SK-N-SH treated with all-trans-retinoic acid at 6 μM for 48 hours (cell line): Measurements from ENCODE around the gene SLC40A1.

Experiments
- ATAC-seq: fragments of 200-7000 bp; cut with Tn5 transposase; 3 replicates; pipeline ENCODE4 v1.9.1; 2020; ENCODE audit warnings: mild to moderate bottlenecking, moderate library complexity
- ARNTL ChIP-seq: fragments of 450-650 bp; formaldehyde crosslinking; IDR thresholded peaks from 2 replicates; pipeline ENCODE4 v1.5.0; 2020; ENCODE audit warnings: low read depth, mild to moderate bottlenecking, moderate library complexity, borderline replicate concordance
- BACH2 ChIP-seq: fragments of 250-450 bp; sonication (Bioruptor Pico); IDR thresholded peaks from 2 replicates; pipeline ENCODE4 v1.9.0; 2021; ENCODE audit warnings: mild to moderate bottlenecking, borderline replicate concordance
- CSDC2 ChIP-seq: fragments of 250-450 bp; sonication (Bioruptor Pico); IDR thresholded peaks from 2 replicates; pipeline ENCODE4 v1.5.0; 2020; ENCODE audit warnings: mild to moderate bottlenecking, moderate library complexity
- ESRRG ChIP-seq: fragments of 250-450 bp; sonication (Bioruptor Pico); IDR thresholded peaks from 2 replicates; pipeline ENCODE4 v1.6.1; 2021; ENCODE audit warnings: mild to moderate bottlenecking
- GLIS3 ChIP-seq: fragments of 250-450 bp; sonication (Bioruptor Pico); IDR thresholded peaks from 2 replicates; pipeline ENCODE4 v1.5.0; 2020; ENCODE audit warnings: mild to moderate bottlenecking, moderate library complexity
- ISL1 ChIP-seq: fragments of 250-450 bp; sonication (Bioruptor Pico); IDR thresholded peaks from 2 replicates; pipeline ENCODE4 v2.1.2; 2022; ENCODE audit warnings: mild to moderate bottlenecking, moderate library complexity
- PATZ1 ChIP-seq: fragments of 250-450 bp; sonication (Bioruptor Pico); IDR thresholded peaks from 2 replicates; pipeline ENCODE4 v1.8.0; 2020; ENCODE audit warnings: mild to moderate bottlenecking, moderate library complexity, borderline replicate concordance
- PPARA ChIP-seq: fragments of 250-450 bp; sonication (Bioruptor Pico); IDR thresholded peaks from 2 replicates; pipeline ENCODE4 v1.5.0; 2020; ENCODE audit warnings: mild to moderate bottlenecking, borderline replicate concordance
- RARB ChIP-seq: fragments of 250-450 bp; sonication (Bioruptor Pico); IDR thresholded peaks from 2 replicates; pipeline ENCODE4 v1.8.0; 2021; ENCODE audit warnings: mild to moderate bottlenecking, moderate library complexity
- SNAI2 ChIP-seq: fragments of 250-450 bp; sonication (Bioruptor Pico); IDR thresholded peaks from 2 replicates; pipeline ENCODE4 v1.5.0; 2020; ENCODE audit warnings: mild to moderate bottlenecking, moderate library complexity
- TOX ChIP-seq: fragments of 250-450 bp; sonication (Bioruptor Pico); IDR thresholded peaks from 2 replicates; pipeline ENCODE4 v1.8.0; 2021; ENCODE audit warnings: mild to moderate bottlenecking, moderate library complexity, borderline replicate concordance
- ZC3H10 ChIP-seq: fragments of 250-450 bp; sonication (Bioruptor Pico); IDR thresholded peaks from 2 replicates; pipeline ENCODE4 v1.5.1; 2021; ENCODE audit warnings: mild to moderate bottlenecking, moderate library complexity
- ZFP3 ChIP-seq: fragments of 250-450 bp; sonication (Bioruptor Pico); IDR thresholded peaks from 2 replicates; pipeline ENCODE4 v1.5.0; 2020; ENCODE audit warnings: mild to moderate bottlenecking, moderate library complexity
- ZFP30 ChIP-seq: fragments of 450-650 bp; formaldehyde crosslinking; IDR thresholded peaks from 2 replicates; pipeline ENCODE4 v1.5.0; 2022; ENCODE audit warnings: mild to moderate bottlenecking, moderate library complexity
- ZNF565 ChIP-seq: fragments of 450-650 bp; formaldehyde crosslinking; conservative IDR thresholded peaks from 2 replicates; pipeline ENCODE4 v1.5.0; 2020; ENCODE audit warnings: low read depth, mild to moderate bottlenecking, moderate library complexity
- ZNF70 ChIP-seq: fragments of 450-650 bp; formaldehyde crosslinking; IDR thresholded peaks from 2 replicates; pipeline ENCODE4 v1.5.0; 2020; ENCODE audit warnings: mild to moderate bottlenecking, moderate library complexity
- ZNF8 ChIP-seq: fragments of 450-650 bp; formaldehyde crosslinking; IDR thresholded peaks from 2 replicates; pipeline ENCODE4 v1.5.0; 2020; ENCODE audit warnings: mild to moderate bottlenecking, moderate library complexity
- TF ChIP-seq, protein P1 (sequence below): fragments of 250-450 bp; sonication (Bioruptor Pico); IDR thresholded peaks from 2 replicates; pipeline ENCODE4 v1.5.0; 2020; ENCODE audit warnings: mild to moderate bottlenecking, moderate library complexity
- TF ChIP-seq, protein P2 (sequence below): fragments of 250-450 bp; sonication (Bioruptor Pico); IDR thresholded peaks from 2 replicates; pipeline ENCODE4 v1.5.1; 2020; ENCODE audit warnings: low read depth, mild to moderate bottlenecking, moderate library complexity
- TF ChIP-seq, protein P3 (sequence below): fragments of 250-450 bp; sonication (Bioruptor Pico); IDR thresholded peaks from 2 replicates; pipeline ENCODE4 v1.8.0; 2021; ENCODE audit warnings: low read depth, mild to moderate bottlenecking, moderate library complexity, borderline replicate concordance

SLC40A1 gene

DNA sequence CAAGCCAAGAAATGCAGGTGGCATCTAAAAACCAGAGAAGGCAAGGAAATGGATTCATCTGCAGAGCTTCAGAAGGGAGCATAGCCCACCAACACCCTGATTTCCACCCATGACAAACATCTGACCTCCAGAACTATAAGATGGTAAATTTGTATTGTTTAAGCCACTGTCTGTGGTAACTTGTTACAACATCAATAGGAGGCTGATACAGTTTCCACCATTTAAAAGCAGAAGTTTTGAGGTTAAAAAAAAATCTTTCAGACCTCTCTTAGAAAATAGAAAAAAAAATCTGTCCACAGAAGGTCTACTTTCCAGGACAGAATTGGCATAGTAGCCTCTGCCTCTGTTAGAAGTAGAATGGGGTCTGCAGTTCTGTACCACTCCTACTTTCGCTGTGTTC, 37.2 kb downstream of the SLC40A1 start (continued):
- TF ChIP-seq, protein P1, sequence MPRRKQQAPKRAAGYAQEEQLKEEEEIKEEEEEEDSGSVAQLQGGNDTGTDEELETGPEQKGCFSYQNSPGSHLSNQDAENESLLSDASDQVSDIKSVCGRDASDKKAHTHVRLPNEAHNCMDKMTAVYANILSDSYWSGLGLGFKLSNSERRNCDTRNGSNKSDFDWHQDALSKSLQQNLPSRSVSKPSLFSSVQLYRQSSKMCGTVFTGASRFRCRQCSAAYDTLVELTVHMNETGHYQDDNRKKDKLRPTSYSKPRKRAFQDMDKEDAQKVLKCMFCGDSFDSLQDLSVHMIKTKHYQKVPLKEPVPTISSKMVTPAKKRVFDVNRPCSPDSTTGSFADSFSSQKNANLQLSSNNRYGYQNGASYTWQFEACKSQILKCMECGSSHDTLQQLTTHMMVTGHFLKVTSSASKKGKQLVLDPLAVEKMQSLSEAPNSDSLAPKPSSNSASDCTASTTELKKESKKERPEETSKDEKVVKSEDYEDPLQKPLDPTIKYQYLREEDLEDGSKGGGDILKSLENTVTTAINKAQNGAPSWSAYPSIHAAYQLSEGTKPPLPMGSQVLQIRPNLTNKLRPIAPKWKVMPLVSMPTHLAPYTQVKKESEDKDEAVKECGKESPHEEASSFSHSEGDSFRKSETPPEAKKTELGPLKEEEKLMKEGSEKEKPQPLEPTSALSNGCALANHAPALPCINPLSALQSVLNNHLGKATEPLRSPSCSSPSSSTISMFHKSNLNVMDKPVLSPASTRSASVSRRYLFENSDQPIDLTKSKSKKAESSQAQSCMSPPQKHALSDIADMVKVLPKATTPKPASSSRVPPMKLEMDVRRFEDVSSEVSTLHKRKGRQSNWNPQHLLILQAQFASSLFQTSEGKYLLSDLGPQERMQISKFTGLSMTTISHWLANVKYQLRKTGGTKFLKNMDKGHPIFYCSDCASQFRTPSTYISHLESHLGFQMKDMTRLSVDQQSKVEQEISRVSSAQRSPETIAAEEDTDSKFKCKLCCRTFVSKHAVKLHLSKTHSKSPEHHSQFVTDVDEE (CRISPR knock-in tag) = no peak
- TF ChIP-seq, all 23 proteins: peak for 0

- no peak for TF ChIP-seq PATZ1 (CRISPR knock-in tag)
- TF ChIP-seq PPARA (CRISPR knock-in tag) = no peak
- no peak for TF ChIP-seq ZFP3
- TF ChIP-seq ZFP30 (CRISPR knock-in tag) = no peak
- TF ChIP-seq, protein P2, sequence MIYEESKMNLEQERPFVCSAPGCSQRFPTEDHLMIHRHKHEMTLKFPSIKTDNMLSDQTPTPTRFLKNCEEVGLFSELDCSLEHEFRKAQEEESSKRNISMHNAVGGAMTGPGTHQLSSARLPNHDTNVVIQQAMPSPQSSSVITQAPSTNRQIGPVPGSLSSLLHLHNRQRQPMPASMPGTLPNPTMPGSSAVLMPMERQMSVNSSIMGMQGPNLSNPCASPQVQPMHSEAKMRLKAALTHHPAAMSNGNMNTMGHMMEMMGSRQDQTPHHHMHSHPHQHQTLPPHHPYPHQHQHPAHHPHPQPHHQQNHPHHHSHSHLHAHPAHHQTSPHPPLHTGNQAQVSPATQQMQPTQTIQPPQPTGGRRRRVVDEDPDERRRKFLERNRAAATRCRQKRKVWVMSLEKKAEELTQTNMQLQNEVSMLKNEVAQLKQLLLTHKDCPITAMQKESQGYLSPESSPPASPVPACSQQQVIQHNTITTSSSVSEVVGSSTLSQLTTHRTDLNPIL (CRISPR knock-in tag) = no peak
- TF ChIP-seq BACH2 = no peak
- TF ChIP-seq, protein P1 (CRISPR knock-in tag) = no peak
- TF ChIP-seq, protein P3, sequence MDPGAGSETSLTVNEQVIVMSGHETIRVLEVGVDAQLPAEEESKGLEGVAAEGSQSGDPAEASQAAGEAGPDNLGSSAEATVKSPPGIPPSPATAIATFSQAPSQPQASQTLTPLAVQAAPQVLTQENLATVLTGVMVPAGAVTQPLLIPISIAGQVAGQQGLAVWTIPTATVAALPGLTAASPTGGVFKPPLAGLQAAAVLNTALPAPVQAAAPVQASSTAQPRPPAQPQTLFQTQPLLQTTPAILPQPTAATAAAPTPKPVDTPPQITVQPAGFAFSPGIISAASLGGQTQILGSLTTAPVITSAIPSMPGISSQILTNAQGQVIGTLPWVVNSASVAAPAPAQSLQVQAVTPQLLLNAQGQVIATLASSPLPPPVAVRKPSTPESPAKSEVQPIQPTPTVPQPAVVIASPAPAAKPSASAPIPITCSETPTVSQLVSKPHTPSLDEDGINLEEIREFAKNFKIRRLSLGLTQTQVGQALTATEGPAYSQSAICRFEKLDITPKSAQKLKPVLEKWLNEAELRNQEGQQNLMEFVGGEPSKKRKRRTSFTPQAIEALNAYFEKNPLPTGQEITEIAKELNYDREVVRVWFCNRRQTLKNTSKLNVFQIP (CRISPR knock-in tag) = no peak
- TF ChIP-seq RARB = no peak
- ATAC-seq = no peak
Measured at GRCh38 chr2:189542145-189542882, 38.3 kb downstream of the SLC40A1 start.

DNA sequence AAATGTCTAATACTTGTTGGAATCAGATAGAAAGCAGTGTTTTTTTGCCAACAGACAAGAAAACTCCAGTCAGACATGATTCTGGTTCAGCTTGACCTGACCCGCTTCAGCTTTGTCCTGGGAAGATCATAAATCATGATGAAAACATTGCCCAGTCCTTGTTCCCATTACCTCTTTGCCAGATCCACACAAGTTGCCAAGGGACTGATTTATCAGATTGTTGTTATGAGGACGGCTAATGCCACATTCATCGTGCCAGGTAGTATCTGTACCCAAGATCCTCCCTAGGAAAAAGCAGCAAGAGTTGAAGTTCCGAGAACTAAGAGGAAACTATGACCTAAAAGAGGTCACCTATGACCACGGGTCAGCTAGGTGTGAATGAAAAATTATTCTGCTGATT, 39.0 kb downstream of the SLC40A1 start:
- TF ChIP-seq ARNTL (CRISPR knock-in tag) (no peak), ESRRG (CRISPR knock-in tag) (no peak), ZC3H10 (CRISPR knock-in tag) (no peak), ZNF8 (CRISPR knock-in tag) (no peak), SNAI2 (CRISPR knock-in tag) (no peak), ZFP30 (CRISPR knock-in tag) (no peak)
- ATAC-seq = no peak

DNA sequence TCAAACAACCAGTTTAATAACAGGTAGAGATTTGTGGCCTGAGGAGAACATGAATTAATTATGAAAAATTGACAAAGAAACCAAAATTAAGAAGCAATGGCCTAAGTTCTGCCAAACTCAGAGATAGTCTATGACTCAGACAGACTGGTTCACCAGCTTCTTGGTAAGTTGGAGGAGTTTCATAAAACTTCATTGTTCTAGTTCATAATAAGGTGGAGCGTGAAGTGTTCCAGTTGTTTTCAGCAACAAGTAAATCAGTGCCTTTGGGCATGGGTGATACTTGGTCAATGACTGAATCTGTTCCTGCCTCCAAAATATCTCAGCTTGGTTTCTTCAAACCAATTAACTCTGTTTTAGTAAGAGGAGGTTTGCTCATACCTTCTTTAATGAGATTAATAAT, 40.0 kb downstream of the SLC40A1 start:
- ATAC-seq = no peak
- no peak for TF ChIP-seq PATZ1 (CRISPR knock-in tag)
- TF ChIP-seq ZFP30 (CRISPR knock-in tag) = no peak
- no peak for TF ChIP-seq RARB
- no peak for TF ChIP-seq TOX (CRISPR knock-in tag)
- TF ChIP-seq ZNF8 (CRISPR knock-in tag) = no peak
- no peak for TF ChIP-seq CSDC2
- TF ChIP-seq, protein P3 (CRISPR knock-in tag) = no peak
- no peak for TF ChIP-seq ZNF565
- TF ChIP-seq BACH2 = no peak
- TF ChIP-seq ZC3H10 (CRISPR knock-in tag) = no peak
- TF ChIP-seq GLIS3 (CRISPR knock-in tag) = no peak
- no peak for TF ChIP-seq ZNF70
- TF ChIP-seq SNAI2 (CRISPR knock-in tag) = no peak
- TF ChIP-seq ISL1 (CRISPR knock-in tag) = no peak
